Naive thymus-derived CD4-positive, alpha-beta T cell (primary cell): ENCODE results near the gene GALNT15. TPM values are rescaled to one million over a fixed set of nuclear protein-coding genes. Genes with fewer than 3 reads are reported as not detected.

Experiments used
- ATAC-seq: fragments of 150-1000 bp; cut with Tn5 transposase; 2 replicates; pipeline ENCODE4 v1.10.0; 2021; ENCODE audit warnings: mild to moderate bottlenecking, moderate library complexity
- CTCF ChIA-PET: fragments of 350-600 bp; sonication (Branson Sonifier 250); formaldehyde crosslinking; loops from one replicate; lab custom pipeline; 2021; ENCODE audit warnings: antibody characterized with exemption; lab: Charles Lee
- POLR2A ChIA-PET: fragments of 350-600 bp; sonication (Branson Sonifier 250); formaldehyde crosslinking; loops from one replicate; lab custom pipeline; 2021; ENCODE audit warnings: antibody characterized with exemption, inconsistent platforms; lab: Charles Lee
- DNase-seq, 9 donors: peaks; one replicate each; pipeline versions ENCODE4 v3.0.0 to v3.0.0-alpha.2; 2020 to 2022; ENCODE audit warnings: mixed read lengths in 1 of 9
- H3K27ac ChIP-seq: one replicate; pipeline ENCODE4 v1.7.0; 2013; ENCODE audit warnings: mild to moderate bottlenecking, low read depth, low read length, moderate library complexity
- H3K27me3 ChIP-seq, 2 donors: one replicate each; pipeline ENCODE4 v1.7.0; 2013; ENCODE audit warnings: low read length in 2 of 2, mild to moderate bottlenecking in 2 of 2, moderate library complexity in 2 of 2; ENCODE audit not compliant: control insufficient read depth in 2 of 2, insufficient read depth in 2 of 2
- H3K36me3 ChIP-seq, 3 experiments: 1 replicate in 2 of 3; 2 replicates in 1 of 3; pipeline ENCODE4 v1.7.0; 2013; ENCODE audit warnings: low read length in 3 of 3, mild to moderate bottlenecking in 3 of 3, moderate library complexity in 1 of 3; ENCODE audit not compliant: insufficient read depth in 3 of 3, control insufficient read depth in 2 of 3
- H3K4me1 ChIP-seq, 2 donors: one replicate each; pipeline ENCODE4 v1.7.0; 2013; ENCODE audit warnings: low read length in 2 of 2, mild to moderate bottlenecking in 2 of 2, moderate library complexity in 1 of 2; ENCODE audit not compliant: control insufficient read depth in 2 of 2, insufficient read depth in 2 of 2
- H3K4me3 ChIP-seq: 2 replicates; pipeline ENCODE4 v1.7.0; 2013; ENCODE audit warnings: mild to moderate bottlenecking, low read length
- H3K9me3 ChIP-seq, 3 experiments: 1 replicate in 2 of 3; 2 replicates in 1 of 3; pipeline ENCODE4 v1.7.0; 2013; ENCODE audit warnings: low read length in 3 of 3; ENCODE audit not compliant: control insufficient read depth in 2 of 3
- H3K27ac Mint-ChIP-seq, 9 donors: one replicate each; pipeline ENCODE4 v1.8.0; 2020 to 2022; ENCODE audit warnings: mixed read lengths in 9 of 9, mild to moderate bottlenecking in 8 of 9, moderate library complexity in 5 of 9, inconsistent platforms in 2 of 9
- H3K27me3 Mint-ChIP-seq, 5 donors: one replicate each; pipeline ENCODE4 v1.8.0; 2021 to 2022; ENCODE audit warnings: mixed read lengths in 5 of 5, mild to moderate bottlenecking in 1 of 5
- H3K36me3 Mint-ChIP-seq, 5 donors: one replicate each; pipeline ENCODE4 v1.8.0; 2020 to 2022; ENCODE audit warnings: mixed read lengths in 5 of 5, mild to moderate bottlenecking in 3 of 5, inconsistent platforms in 1 of 5
- H3K4me1 Mint-ChIP-seq, 7 donors: one replicate each; pipeline ENCODE4 v1.8.0; 2020 to 2022; ENCODE audit warnings: mixed read lengths in 7 of 7, mild to moderate bottlenecking in 3 of 7, inconsistent platforms in 1 of 7
- H3K4me3 Mint-ChIP-seq, 10 donors: one replicate each; pipeline ENCODE4 v1.8.0; 2020 to 2022; ENCODE audit warnings: mild to moderate bottlenecking in 10 of 10, mixed read lengths in 10 of 10, moderate library complexity in 6 of 10, inconsistent platforms in 2 of 10
- H3K9me3 Mint-ChIP-seq, 11 donors: one replicate each; pipeline ENCODE4 v1.8.0; 2020 to 2022; ENCODE audit warnings: mixed read lengths in 11 of 11, mild to moderate bottlenecking in 4 of 11, inconsistent platforms in 1 of 11, moderate library complexity in 1 of 11
- intact Hi-C, 2 donors: fragments of 100-400 bp; cut with micrococcal nuclease; formaldehyde crosslinking; loops; one replicate each; pipeline ENCODE4 v1.15.1; 2023
- polyA plus RNA-seq, 2 donors: library from polyadenylated mRNA; unstranded; fragments of 300-500 nt; fragmentation: Illumina TruSeq; gene quantifications; one replicate each; pipeline ENCODE4 v1.2.3, GENCODE V29; 2021
- total RNA-seq, 6 experiments: library from RNA in 5 of 6; stranded (reverse) in 5 of 6; gene quantifications; 1 replicate in 5 of 6; 2 replicates in 1 of 6; pipeline ENCODE4 v1.2.3 and lab custom pipeline; 2021 to 2026

GALNT15 gene
- total and polyA plus RNA-seq, 7 experiments from 2014 or later = 0.46 TPM; not detected in 6

DNA sequence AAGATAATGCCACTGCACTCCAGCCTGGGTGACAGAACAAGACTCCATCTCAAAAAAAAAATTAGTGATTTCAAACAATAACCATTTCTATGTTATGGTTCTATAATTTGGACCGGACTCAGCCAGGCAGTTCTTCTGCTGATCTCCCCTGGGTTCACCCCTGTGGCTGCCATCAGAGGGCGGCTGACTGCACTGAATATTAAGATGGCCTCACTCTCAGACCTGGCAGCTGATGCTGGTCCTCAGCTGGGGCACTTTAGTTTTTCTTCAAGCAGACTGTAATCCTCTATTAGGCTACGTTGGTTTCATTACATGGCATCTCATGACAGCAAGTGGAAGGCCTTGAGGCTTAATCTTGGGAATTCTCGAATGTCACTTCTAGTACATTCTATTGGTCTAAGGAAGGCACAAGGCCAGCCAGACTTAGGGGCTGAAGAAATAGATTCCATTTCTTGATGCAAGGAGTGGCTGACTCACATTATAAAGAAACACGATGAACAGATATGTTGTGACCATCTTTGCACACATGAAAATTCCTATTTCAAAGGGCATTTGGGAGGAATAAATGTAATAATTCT is 12.8 kb downstream of the GALNT15 start:
- H3K27me3 Mint-ChIP-seq = peaks cover 0 to 10% (median 0%) of the 10 kb centered on the region in 5 donors
- DNase-seq (no peak), ATAC-seq (no peak)
- CTCF ChIA-PET = no interaction called here
- Histone ChIP-seq H3K4me1 (no peaks in the 10 kb centered on the region), H3K36me3 (no peaks in the 10 kb centered on the region), H3K4me3 (no peak overlapping the region), H3K27me3 (no peaks in the 10 kb centered on the region), H3K27ac (no peak overlapping the region), H3K9me3 (no peaks in the 10 kb centered on the region)
- POLR2A ChIA-PET = no interaction called here
- intact Hi-C loops = no loop called here
- H3K36me3 Mint-ChIP-seq = no peaks in the 10 kb centered on the region
- H3K27ac Mint-ChIP-seq = no peak overlapping the region
- H3K4me3 Mint-ChIP-seq = no peak overlapping the region
- no peaks in the 10 kb centered on the region for H3K9me3 Mint-ChIP-seq
- no peaks in the 10 kb centered on the region for H3K4me1 Mint-ChIP-seq

GRCh38 chr3:16188071-16188470 is 13.6 kb downstream of the GALNT15 start:
- intact Hi-C loops = no loop called here
- H3K4me1 Mint-ChIP-seq = no peaks in the 10 kb centered on the region
- peaks cover 0 to 11% (median 0%) of the 10 kb centered on the region in 5 donors for H3K27me3 Mint-ChIP-seq
- no peaks in the 10 kb centered on the region for H3K36me3 Mint-ChIP-seq
- Histone ChIP-seq H3K27ac (no peak overlapping the region), H3K9me3 (no peaks in the 10 kb centered on the region), H3K27me3 (no peaks in the 10 kb centered on the region), H3K4me1 (no peaks in the 10 kb centered on the region), H3K36me3 (no peaks in the 10 kb centered on the region), H3K4me3 (no peak overlapping the region)
- DNase-seq (no peak), ATAC-seq (no peak)
- POLR2A ChIA-PET = no interaction called here
- peaks cover 0 to 1% (median 0%) of the 10 kb centered on the region in 11 donors for H3K9me3 Mint-ChIP-seq
- CTCF ChIA-PET = no interaction called here
- no peak overlapping the region for H3K4me3 Mint-ChIP-seq
- H3K27ac Mint-ChIP-seq = no peak overlapping the region

- DNase-seq (no peak), ATAC-seq (no peak)
- no peak overlapping the region for H3K4me3 ChIP-seq
- peaks cover 0 to 11% (median 0%) of the 10 kb centered on the region in 5 donors for H3K27me3 Mint-ChIP-seq
- no peaks in the 10 kb centered on the region for H3K27me3 ChIP-seq
- CTCF ChIA-PET = interaction anchor here (1.1 kb wide), 1 partner anchor 1043 kb away, joined by 3 read pairs; no protein-coding TSS in a partner anchor
- intact Hi-C loops = no loop called here
- H3K27ac ChIP-seq = no peak overlapping the region
- H3K4me1 Mint-ChIP-seq = no peaks in the 10 kb centered on the region
- H3K4me1 ChIP-seq = no peaks in the 10 kb centered on the region
- POLR2A ChIA-PET = no interaction called here
- H3K36me3 Mint-ChIP-seq = no peaks in the 10 kb centered on the region
- H3K4me3 Mint-ChIP-seq = no peak overlapping the region
- H3K36me3 ChIP-seq = no peaks in the 10 kb centered on the region
- H3K9me3 ChIP-seq = no peaks in the 10 kb centered on the region
- H3K27ac Mint-ChIP-seq = no peak overlapping the region
- peaks cover 0 to 1% (median 0%) of the 10 kb centered on the region in 11 donors for H3K9me3 Mint-ChIP-seq
Observed at GRCh38 chr3:16189201-16189600, 14.7 kb downstream of the GALNT15 start.

- intact Hi-C loops = no loop called here
- Histone ChIP-seq H3K36me3 (no peaks in the 10 kb centered on the region), H3K27ac (no peak overlapping the region), H3K27me3 (no peaks in the 10 kb centered on the region), H3K4me1 (no peaks in the 10 kb centered on the region), H3K9me3 (no peaks in the 10 kb centered on the region), H3K4me3 (no peak overlapping the region)
- ChIA-PET CTCF (interaction anchor here (0.8 kb wide), 1 partner anchor 15 kb away, joined by 3 read pairs; no protein-coding TSS in a partner anchor), POLR2A (no interaction called here)
- Mint-ChIP-seq H3K27me3 (peaks cover 0 to 8% (median 0%) of the 10 kb centered on the region in 5 donors), H3K4me1 (no peaks in the 10 kb centered on the region), H3K36me3 (no peaks in the 10 kb centered on the region), H3K27ac (no peak overlapping the region), H3K9me3 (peaks cover 0 to 4% (median 0%) of the 10 kb centered on the region in 11 donors), H3K4me3 (no peak overlapping the region)
- no peak for DNase-seq
- ATAC-seq = no peak
Observed at GRCh38 chr3:16190704-16191103, 16.2 kb downstream of the GALNT15 start.

DNA sequence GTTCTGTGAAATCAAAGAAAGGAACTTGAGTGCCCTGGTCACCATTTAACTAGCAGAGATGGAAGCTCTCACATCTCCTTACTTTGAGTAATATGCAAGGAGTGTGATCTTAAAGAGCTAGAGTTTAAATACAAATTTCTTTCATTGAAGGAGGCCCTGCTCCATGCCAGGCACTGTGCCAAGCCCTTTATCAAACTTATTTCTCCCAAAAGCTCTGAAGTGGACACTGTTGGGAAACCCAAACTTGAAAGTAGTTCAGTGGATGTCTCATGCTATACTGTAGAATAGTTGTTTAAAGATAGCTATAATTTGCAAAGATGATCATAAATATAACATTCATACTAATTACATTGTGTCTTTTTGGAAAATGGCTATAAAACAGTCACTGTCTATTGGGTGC is 17.1 kb downstream of the GALNT15 start:
- Histone ChIP-seq H3K27me3 (no peaks in the 10 kb centered on the region), H3K9me3 (no peaks in the 10 kb centered on the region), H3K27ac (no peak overlapping the region), H3K4me1 (no peaks in the 10 kb centered on the region), H3K4me3 (no peak overlapping the region), H3K36me3 (no peaks in the 10 kb centered on the region)
- CTCF ChIA-PET = no interaction called here
- ATAC-seq (no peak), DNase-seq (no peak)
- intact Hi-C loops = no loop called here
- Mint-ChIP-seq H3K4me1 (no peaks in the 10 kb centered on the region), H3K9me3 (peaks cover 0 to 4% (median 0%) of the 10 kb centered on the region in 11 donors), H3K27me3 (peaks cover 0 to 8% (median 0%) of the 10 kb centered on the region in 5 donors), H3K27ac (no peak overlapping the region), H3K36me3 (no peaks in the 10 kb centered on the region), H3K4me3 (no peak overlapping the region)
- POLR2A ChIA-PET = no interaction called here

DNA sequence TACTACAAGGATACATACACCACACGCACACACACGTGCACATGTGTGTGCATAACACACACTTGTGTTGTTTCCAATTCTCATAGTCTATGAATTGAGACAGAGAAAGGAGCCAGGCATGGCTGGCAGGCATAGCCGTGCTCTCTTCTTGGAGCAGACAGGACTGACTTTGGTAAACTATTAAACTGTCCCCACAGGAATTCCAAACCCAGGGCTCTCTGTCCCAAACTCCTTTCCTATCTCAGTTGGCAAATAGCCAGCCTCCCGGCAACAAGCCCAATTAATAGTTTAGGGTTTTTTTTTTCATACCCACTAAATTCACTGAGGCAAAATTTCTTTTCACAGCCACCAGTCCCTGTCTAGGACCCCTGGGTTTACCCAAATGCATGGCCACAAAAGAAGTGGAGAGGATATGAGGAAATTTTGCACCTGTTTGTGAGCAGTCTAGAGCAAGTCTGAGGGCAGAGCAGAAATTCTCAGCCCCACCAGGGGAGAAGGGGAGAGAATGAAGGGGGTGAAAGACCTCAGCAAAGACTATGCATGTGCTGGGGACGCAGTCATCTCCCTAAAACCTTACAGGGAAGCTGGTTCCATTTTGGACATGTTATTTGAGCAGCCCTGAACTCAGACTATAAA is 17.8 kb downstream of the GALNT15 start:
- Mint-ChIP-seq H3K4me1 (no peaks in the 10 kb centered on the region), H3K27ac (no peak overlapping the region), H3K36me3 (no peaks in the 10 kb centered on the region), H3K27me3 (peaks cover 0 to 8% (median 0%) of the 10 kb centered on the region in 5 donors), H3K9me3 (peaks cover 0 to 4% (median 0%) of the 10 kb centered on the region in 11 donors), H3K4me3 (no peak overlapping the region)
- H3K27me3 ChIP-seq = no peaks in the 10 kb centered on the region
- intact Hi-C loops = no loop called here
- ChIA-PET CTCF (no interaction called here), POLR2A (no interaction called here)
- DNase-seq = no peak
- H3K4me1 ChIP-seq = no peaks in the 10 kb centered on the region
- no peak overlapping the region for H3K4me3 ChIP-seq
- H3K36me3 ChIP-seq = no peaks in the 10 kb centered on the region
- H3K9me3 ChIP-seq = no peaks in the 10 kb centered on the region
- no peak overlapping the region for H3K27ac ChIP-seq
- ATAC-seq = no peak

- Mint-ChIP-seq H3K4me1 (peaks cover 0 to 4% (median 0%) of the 10 kb centered on the region in 7 donors), H3K4me3 (no peak overlapping the region), H3K27ac (no peak overlapping the region), H3K27me3 (peaks cover 0 to 13% (median 2%) of the 10 kb centered on the region in 5 donors), H3K36me3 (no peaks in the 10 kb centered on the region), H3K9me3 (peaks cover 0 to 4% (median 0%) of the 10 kb centered on the region in 11 donors)
- POLR2A ChIA-PET = no interaction called here
- DNase-seq (no peak), ATAC-seq (no peak)
- H3K4me1 ChIP-seq = no peaks in the 10 kb centered on the region
- intact Hi-C loops = no loop called here
- H3K36me3 ChIP-seq = no peaks in the 10 kb centered on the region
- H3K4me3 ChIP-seq = no peak overlapping the region
- no peaks in the 10 kb centered on the region for H3K9me3 ChIP-seq
- CTCF ChIA-PET = no interaction called here
- H3K27ac ChIP-seq = no peak overlapping the region
- H3K27me3 ChIP-seq = no peaks in the 10 kb centered on the region
Observed at GRCh38 chr3:16198427-16198826, 23.9 kb downstream of the GALNT15 start.
